ENCODE results near the gene IGF2R.
"Not testable (repeated sequence)": the region's sequence is repeated elsewhere in the genome, so short reads cannot be mapped to it uniquely, and the experiment has no call there.

IGF2R gene

GRCh38 chr6:160115421-160115820 lies 146.5 kb downstream of the IGF2R start:
- Histone ChIP-seq H3K27me3 (ENCODE audit: control insufficient read depth, insufficient read depth, low read length) (no peaks in the 10 kb centered on the region), H3K4me3 (ENCODE audit: low read depth, low read length) (no peak overlapping the region), H3K9me3 (ENCODE audit: control insufficient read depth, insufficient read depth, low read length) (no peaks in the 10 kb centered on the region), H3K4me1 (ENCODE audit: control insufficient read depth, insufficient read depth, low read length) (peaks cover 2% of the 10 kb centered on the region), H3K36me3 (ENCODE audit: control insufficient read depth, insufficient read depth, low read length) (no peaks in the 10 kb centered on the region), H3K9ac (ENCODE audit: low read depth, low read length) (no peak overlapping the region)

DNA sequence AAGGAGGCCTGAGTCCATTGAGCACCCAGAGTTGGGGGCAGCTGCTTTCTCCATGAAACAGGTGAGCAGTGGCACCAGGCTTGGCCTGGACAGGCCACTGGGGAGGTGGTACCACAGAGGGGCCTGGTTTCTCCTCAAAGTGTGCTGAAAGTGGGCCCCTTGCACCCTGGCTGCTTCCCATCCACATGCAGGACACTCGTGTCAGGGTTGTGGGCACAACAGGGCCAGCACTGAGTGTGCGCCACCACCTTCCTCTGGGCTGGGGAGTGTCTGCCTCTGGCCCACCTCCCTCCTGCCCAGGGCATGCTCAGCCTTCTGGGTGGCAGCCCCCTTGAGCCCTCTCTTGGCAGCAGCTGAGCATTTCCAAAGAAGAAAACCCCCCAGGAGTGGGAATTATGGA lies 147.5 kb downstream of the IGF2R start:
- no peaks in the 10 kb centered on the region for H3K36me3 ChIP-seq (ENCODE audit: control insufficient read depth, insufficient read depth, low read length)
- H3K9me3 ChIP-seq (ENCODE audit: control insufficient read depth, insufficient read depth, low read length): no peaks in the 10 kb centered on the region
- no peaks in the 10 kb centered on the region for H3K27me3 ChIP-seq (ENCODE audit: control insufficient read depth, insufficient read depth, low read length)
- H3K9ac ChIP-seq (ENCODE audit: low read depth, low read length): no peak overlapping the region
- H3K4me3 ChIP-seq (ENCODE audit: low read depth, low read length): no peak overlapping the region
- H3K4me1 ChIP-seq (ENCODE audit: control insufficient read depth, insufficient read depth, low read length): peaks cover 2% of the 10 kb centered on the region

- Histone ChIP-seq H3K9ac (ENCODE audit: low read depth, low read length) (no peak overlapping the region), H3K4me1 (ENCODE audit: control insufficient read depth, insufficient read depth, low read length) (no peaks in the 10 kb centered on the region), H3K4me3 (ENCODE audit: low read depth, low read length) (no peak overlapping the region), H3K9me3 (ENCODE audit: control insufficient read depth, insufficient read depth, low read length) (no peaks in the 10 kb centered on the region), H3K36me3 (ENCODE audit: control insufficient read depth, insufficient read depth, low read length) (no peaks in the 10 kb centered on the region), H3K27me3 (ENCODE audit: control insufficient read depth, insufficient read depth, low read length) (no peaks in the 10 kb centered on the region)
These were observed 148.3 kb downstream of the IGF2R start for GRCh38 chr6:160117137-160117536.

GRCh38 chr6:160118620-160119229 lies 149.8 kb downstream of the IGF2R start:
- Histone ChIP-seq H3K9me3 (ENCODE audit: control insufficient read depth, insufficient read depth, low read length) (no peaks in the 10 kb centered on the region), H3K9ac (ENCODE audit: low read depth, low read length) (no peak overlapping the region), H3K36me3 (ENCODE audit: control insufficient read depth, insufficient read depth, low read length) (no peaks in the 10 kb centered on the region), H3K27me3 (ENCODE audit: control insufficient read depth, insufficient read depth, low read length) (no peaks in the 10 kb centered on the region), H3K4me3 (ENCODE audit: low read depth, low read length) (no peak overlapping the region), H3K4me1 (ENCODE audit: control insufficient read depth, insufficient read depth, low read length) (no peaks in the 10 kb centered on the region)

DNA sequence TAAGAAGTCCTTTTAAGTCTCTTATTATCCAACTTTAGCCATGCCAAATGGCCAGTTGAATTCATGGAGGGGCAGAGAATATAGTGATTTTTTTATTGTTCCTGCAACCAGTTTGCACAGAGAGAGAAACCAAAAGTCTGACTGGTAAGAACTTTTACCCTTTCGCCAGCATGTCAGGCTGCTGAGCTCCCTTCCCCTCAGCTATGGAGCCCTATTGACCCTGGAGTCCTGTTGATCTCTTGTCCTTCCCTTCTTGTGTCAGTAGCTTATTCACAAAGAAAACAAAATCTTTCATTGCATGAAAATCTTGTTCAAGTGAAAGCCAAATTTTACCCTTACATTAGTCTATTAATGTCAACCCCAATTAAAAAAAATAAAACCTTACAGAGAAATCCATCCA lies 151.2 kb downstream of the IGF2R start:
- no peaks in the 10 kb centered on the region for H3K4me1 ChIP-seq (ENCODE audit: control insufficient read depth, insufficient read depth, low read length)
- no peaks in the 10 kb centered on the region for H3K36me3 ChIP-seq (ENCODE audit: control insufficient read depth, insufficient read depth, low read length)
- no peaks in the 10 kb centered on the region for H3K27me3 ChIP-seq (ENCODE audit: control insufficient read depth, insufficient read depth, low read length)
- no peak overlapping the region for H3K4me3 ChIP-seq (ENCODE audit: low read depth, low read length)
- H3K9ac ChIP-seq (ENCODE audit: low read depth, low read length): no peak overlapping the region
- H3K9me3 ChIP-seq (ENCODE audit: control insufficient read depth, insufficient read depth, low read length): no peaks in the 10 kb centered on the region

GRCh38 chr6:160121558-160121957 lies 152.7 kb downstream of the IGF2R start, which contains the start of gene SLC22A1:
Gene SLC22A1, plus strand, starts transcription at chr6:160121815. Its CDS starts 121 bp downstream, at chr6:160121936.
- no peak within 1 kb of the TSS for H3K4me3 ChIP-seq (ENCODE audit: low read depth, low read length)
- H3K9me3 ChIP-seq (ENCODE audit: control insufficient read depth, insufficient read depth, low read length): no peaks in the 10 kb centered on the region
- H3K4me1 ChIP-seq (ENCODE audit: control insufficient read depth, insufficient read depth, low read length): no peaks in the 10 kb centered on the region
- H3K36me3 ChIP-seq (ENCODE audit: control insufficient read depth, insufficient read depth, low read length): no peaks in the 10 kb centered on the region
- no peaks in the 10 kb centered on the region for H3K27me3 ChIP-seq (ENCODE audit: control insufficient read depth, insufficient read depth, low read length)
- no peak within 1 kb of the TSS for H3K9ac ChIP-seq (ENCODE audit: low read depth, low read length)

DNA sequence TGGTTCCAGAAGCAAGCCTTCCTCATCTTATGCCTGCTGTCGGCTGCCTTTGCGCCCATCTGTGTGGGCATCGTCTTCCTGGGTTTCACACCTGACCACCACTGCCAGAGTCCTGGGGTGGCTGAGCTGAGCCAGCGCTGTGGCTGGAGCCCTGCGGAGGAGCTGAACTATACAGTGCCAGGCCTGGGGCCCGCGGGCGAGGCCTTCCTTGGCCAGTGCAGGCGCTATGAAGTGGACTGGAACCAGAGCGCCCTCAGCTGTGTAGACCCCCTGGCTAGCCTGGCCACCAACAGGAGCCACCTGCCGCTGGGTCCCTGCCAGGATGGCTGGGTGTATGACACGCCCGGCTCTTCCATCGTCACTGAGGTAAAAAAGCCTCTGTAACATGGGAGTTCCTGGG lies 153.1 kb downstream of the IGF2R start:
- no peak overlapping the region for H3K9ac ChIP-seq (ENCODE audit: low read depth, low read length)
- no peaks in the 10 kb centered on the region for H3K9me3 ChIP-seq (ENCODE audit: control insufficient read depth, insufficient read depth, low read length)
- no peaks in the 10 kb centered on the region for H3K36me3 ChIP-seq (ENCODE audit: control insufficient read depth, insufficient read depth, low read length)
- no peak overlapping the region for H3K4me3 ChIP-seq (ENCODE audit: low read depth, low read length)
- H3K27me3 ChIP-seq (ENCODE audit: control insufficient read depth, insufficient read depth, low read length): no peaks in the 10 kb centered on the region
- no peaks in the 10 kb centered on the region for H3K4me1 ChIP-seq (ENCODE audit: control insufficient read depth, insufficient read depth, low read length)

- Histone ChIP-seq H3K27me3 (ENCODE audit: control insufficient read depth, insufficient read depth, low read length) (no peaks in the 10 kb centered on the region), H3K4me3 (ENCODE audit: low read depth, low read length) (no peak overlapping the region), H3K9ac (ENCODE audit: low read depth, low read length) (no peak overlapping the region), H3K36me3 (ENCODE audit: control insufficient read depth, insufficient read depth, low read length) (no peaks in the 10 kb centered on the region), H3K9me3 (ENCODE audit: control insufficient read depth, insufficient read depth, low read length) (no peaks in the 10 kb centered on the region), H3K4me1 (ENCODE audit: control insufficient read depth, insufficient read depth, low read length) (no peaks in the 10 kb centered on the region)
These were observed 153.9 kb downstream of the IGF2R start for GRCh38 chr6:160122744-160123143.

- H3K9me3 ChIP-seq (ENCODE audit: control insufficient read depth, insufficient read depth, low read length): no peaks in the 10 kb centered on the region
- H3K4me3 ChIP-seq (ENCODE audit: low read depth, low read length): no peak overlapping the region
These were observed 155.1 kb downstream of the IGF2R start for GRCh38 chr6:160124007-160124406.

GRCh38 chr6:160124605-160125004 lies 155.7 kb downstream of the IGF2R start:
- Histone ChIP-seq H3K4me3 (ENCODE audit: low read depth, low read length) (no peak overlapping the region), H3K4me1 (ENCODE audit: control insufficient read depth, insufficient read depth, low read length) (no peaks in the 10 kb centered on the region), H3K9ac (ENCODE audit: low read depth, low read length) (no peak overlapping the region), H3K9me3 (ENCODE audit: control insufficient read depth, insufficient read depth, low read length) (no peaks in the 10 kb centered on the region), H3K36me3 (ENCODE audit: control insufficient read depth, insufficient read depth, low read length) (no peaks in the 10 kb centered on the region), H3K27me3 (ENCODE audit: control insufficient read depth, insufficient read depth, low read length) (no peaks in the 10 kb centered on the region)

More at GRCh38 chr6:160124007-160124406, 155.1 kb downstream of the IGF2R start:
- no peaks in the 10 kb centered on the region for H3K36me3 ChIP-seq (ENCODE audit: control insufficient read depth, insufficient read depth, low read length)
- no peak overlapping the region for H3K9ac ChIP-seq (ENCODE audit: low read depth, low read length)
- H3K27me3 ChIP-seq (ENCODE audit: control insufficient read depth, insufficient read depth, low read length): no peaks in the 10 kb centered on the region
- no peaks in the 10 kb centered on the region for H3K4me1 ChIP-seq (ENCODE audit: control insufficient read depth, insufficient read depth, low read length)

DNA sequence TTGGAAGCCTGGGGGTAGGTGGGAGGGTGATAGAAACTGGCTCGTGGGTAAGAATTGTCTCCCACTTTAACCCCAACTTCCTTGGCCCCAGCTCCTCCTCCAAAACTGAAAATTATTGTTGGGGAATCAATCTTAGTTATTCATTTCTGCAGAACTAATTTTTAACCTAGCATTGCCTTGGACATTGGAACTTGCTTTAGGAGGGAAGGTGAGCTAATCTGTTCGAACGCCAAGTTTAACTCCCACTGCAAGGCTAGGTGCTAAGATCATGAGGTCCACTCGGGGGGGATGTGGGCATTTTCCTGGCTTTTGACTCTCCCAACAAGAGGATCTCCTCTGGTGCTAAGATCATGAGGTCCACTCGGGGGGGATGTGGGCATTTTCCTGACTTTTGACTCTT lies 156.2 kb downstream of the IGF2R start:
- H3K4me1 ChIP-seq (ENCODE audit: control insufficient read depth, insufficient read depth, low read length); H3K9me3 ChIP-seq (ENCODE audit: control insufficient read depth, insufficient read depth, low read length); H3K4me3 ChIP-seq (ENCODE audit: low read depth, low read length); H3K9ac ChIP-seq (ENCODE audit: low read depth, low read length); H3K27me3 ChIP-seq (ENCODE audit: control insufficient read depth, insufficient read depth, low read length); H3K36me3 ChIP-seq (ENCODE audit: control insufficient read depth, insufficient read depth, low read length): not testable (repeated sequence)

DNA sequence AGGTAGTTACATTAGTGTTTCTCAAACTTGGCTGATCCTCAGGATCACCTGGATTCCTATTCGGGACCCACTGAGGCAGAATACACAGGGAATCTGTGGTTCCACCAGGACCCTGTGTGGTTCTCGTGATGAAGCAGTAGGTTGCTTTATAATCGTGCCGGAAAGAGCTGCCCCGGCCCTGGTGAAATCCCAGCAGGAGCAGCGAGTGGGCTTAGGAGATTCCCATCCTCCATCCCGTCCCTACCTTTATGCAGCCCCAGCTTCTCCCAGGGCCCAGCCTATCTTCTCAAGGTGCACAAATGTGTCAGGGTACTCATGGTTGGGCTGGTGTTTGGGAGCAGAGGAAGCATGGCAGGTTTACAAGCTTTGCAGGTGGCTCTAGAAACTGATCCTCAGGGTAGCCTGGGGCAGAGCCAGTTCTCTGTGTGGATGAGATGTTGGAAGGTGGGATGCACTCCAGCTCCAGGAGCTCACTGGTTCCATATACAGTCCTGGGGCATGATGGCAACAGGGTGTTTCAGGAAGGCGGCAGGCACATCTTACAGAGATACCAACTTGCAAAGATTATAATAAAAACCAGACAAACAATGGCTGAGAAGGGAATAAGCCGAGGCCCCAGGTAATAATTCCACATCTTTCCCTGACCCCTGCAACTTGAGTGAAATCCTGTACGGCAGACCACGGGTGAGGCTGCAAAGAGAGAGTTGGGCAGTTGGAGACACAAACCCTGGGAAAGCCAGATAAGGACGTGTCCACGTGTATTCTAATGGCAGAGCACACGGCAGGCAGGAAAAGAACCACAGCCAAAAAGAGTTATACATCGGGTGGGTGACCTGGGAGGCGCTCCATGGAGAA lies 158.6 kb downstream of the IGF2R start:
- Histone ChIP-seq H3K27me3 (ENCODE audit: control insufficient read depth, insufficient read depth, low read length) (peaks cover 2% of the 10 kb centered on the region), H3K9me3 (ENCODE audit: control insufficient read depth, insufficient read depth, low read length) (no peaks in the 10 kb centered on the region), H3K9ac (ENCODE audit: low read depth, low read length) (no peak overlapping the region), H3K36me3 (ENCODE audit: control insufficient read depth, insufficient read depth, low read length) (no peaks in the 10 kb centered on the region), H3K4me3 (ENCODE audit: low read depth, low read length) (no peak overlapping the region), H3K4me1 (ENCODE audit: control insufficient read depth, insufficient read depth, low read length) (peaks cover 7% of the 10 kb centered on the region)

Measured in iPS-15b (cell line).